Uterus (tissue), 4 donors: Measurements from ENCODE around the gene STT3A. TPM values are rescaled to one million over a fixed set of nuclear protein-coding genes. Genes with fewer than 3 reads are reported as not detected.

Source experiments
- DNase-seq, 2 donors: peaks; one replicate each; pipeline ENCODE4 v3.0.0-alpha.2; 2019 to 2020
- H3K27ac ChIP-seq, 2 donors: fragments of 200-600 bp; sonication (generic); 1 replicate in 1 of 2; 2 replicates in 1 of 2; pipeline ENCODE4 v1.5.1; 2016 to 2018
- H3K27me3 ChIP-seq, 2 donors: fragments of 200-600 bp; sonication (generic); one replicate each; pipeline ENCODE4 v1.5.1; 2018 to 2019; ENCODE audit warnings: control low read depth in 1 of 2
- H3K36me3 ChIP-seq, 2 donors: fragments of 200-600 bp; sonication (generic); one replicate each; pipeline ENCODE4 v1.5.1; 2019; ENCODE audit warnings: control low read depth in 1 of 2
- H3K4me1 ChIP-seq, 2 donors: fragments of 200-600 bp; sonication (generic); one replicate each; pipeline ENCODE4 v1.5.1; 2018 to 2019; ENCODE audit warnings: control low read depth in 1 of 2
- H3K4me3 ChIP-seq, 2 donors: fragments of 200-600 bp; sonication (generic); 1 replicate in 1 of 2; 2 replicates in 1 of 2; pipeline ENCODE4 v1.5.1; 2018 to 2019; ENCODE audit warnings: mild to moderate bottlenecking in 1 of 2
- H3K9me3 ChIP-seq, 2 donors: fragments of 200-600 bp; sonication (generic); one replicate each; pipeline ENCODE4 v1.5.1; 2019; ENCODE audit warnings: control low read depth in 1 of 2
- CTCF ChIP-seq, 4 experiments: fragments of 200-600 bp in 2 of 4; fragments of 450-650 bp in 2 of 4; sonication (generic) in 2 of 4; IDR thresholded peaks; one replicate each; pipeline ENCODE4 v1.5.1; 2016 to 2019; ENCODE audit warnings: antibody characterized with exemption in 4 of 4, mild to moderate bottlenecking in 2 of 4, moderate library complexity in 1 of 4
- POLR2A ChIP-seq, 2 donors: fragments of 450-650 bp; IDR thresholded peaks; one replicate each; pipeline ENCODE4 v1.6.1; 2016; ENCODE audit warnings: antibody characterized with exemption in 2 of 2, mild to moderate bottlenecking in 1 of 2, moderate library complexity in 1 of 2
- intact Hi-C: fragments of 100-400 bp; cut with DNase I; formaldehyde crosslinking; loops from one replicate; pipeline ENCODE4 v1.15.1; 2023; ENCODE audit warnings: low total_unique reads
- total RNA-seq, 4 donors: library from RNA; depleted of rRNA in 3 of 4; stranded (reverse); fragments of >200 nt in 3 of 4; gene quantifications; one replicate each; pipeline versions ENCODE4 v1.1.0 to v1.2.4, GENCODE V29; 2014 to 2023
- donor health status: DM: yes; HTN: yes; CAD: no.

STT3A gene
- total RNA-seq, 4 donors from 2014 or later = 66.6 to 183 (median 105) TPM

- no peaks in the 10 kb centered on the region for H3K36me3 ChIP-seq
- no peaks in the 10 kb centered on the region for H3K4me1 ChIP-seq
- H3K27me3 ChIP-seq = no peaks in the 10 kb centered on the region
- H3K9me3 ChIP-seq = no peaks in the 10 kb centered on the region
- no peak for DNase-seq
- no peak overlapping the region for H3K4me3 ChIP-seq
- TF ChIP-seq POLR2A (IDR thresholded peaks at IDR 0.05) = no peak
- no peak for TF ChIP-seq CTCF (IDR thresholded peaks at IDR 0.05)
- H3K27ac ChIP-seq = no peak overlapping the region
- intact Hi-C loops = no loop called here
Measured at GRCh38 chr11:125587480-125587879, 5.2 kb upstream of the STT3A start.

- Histone ChIP-seq H3K9me3 (no peaks in the 10 kb centered on the region), H3K36me3 (no peaks in the 10 kb centered on the region), H3K4me1 (no peaks in the 10 kb centered on the region), H3K4me3 (no peak overlapping the region), H3K27ac (no peak overlapping the region), H3K27me3 (no peaks in the 10 kb centered on the region)
- no peak for TF ChIP-seq POLR2A (IDR thresholded peaks at IDR 0.05)
- no peak for TF ChIP-seq CTCF (IDR thresholded peaks at IDR 0.05)
- intact Hi-C loops = no loop called here
- no peak for DNase-seq
Measured at GRCh38 chr11:125588505-125588904, 4.1 kb upstream of the STT3A start.

- peak; percentile 23 to 43 for DNase-seq
- TF ChIP-seq CTCF (IDR thresholded peaks at IDR 0.05) (no peak), POLR2A (IDR thresholded peaks at IDR 0.05) (no peak)
- Histone ChIP-seq H3K9me3 (no peaks in the 10 kb centered on the region), H3K27ac (peak overlapping the region; percentile 97 to 98), H3K4me3 (peak overlapping the region; percentile 61 to 69), H3K36me3 (no peaks in the 10 kb centered on the region), H3K27me3 (no peaks in the 10 kb centered on the region), H3K4me1 (no peaks in the 10 kb centered on the region)
- intact Hi-C loops = no loop called here
Measured at GRCh38 chr11:125591649-125592304, 875 bp upstream of the STT3A start.

DNA sequence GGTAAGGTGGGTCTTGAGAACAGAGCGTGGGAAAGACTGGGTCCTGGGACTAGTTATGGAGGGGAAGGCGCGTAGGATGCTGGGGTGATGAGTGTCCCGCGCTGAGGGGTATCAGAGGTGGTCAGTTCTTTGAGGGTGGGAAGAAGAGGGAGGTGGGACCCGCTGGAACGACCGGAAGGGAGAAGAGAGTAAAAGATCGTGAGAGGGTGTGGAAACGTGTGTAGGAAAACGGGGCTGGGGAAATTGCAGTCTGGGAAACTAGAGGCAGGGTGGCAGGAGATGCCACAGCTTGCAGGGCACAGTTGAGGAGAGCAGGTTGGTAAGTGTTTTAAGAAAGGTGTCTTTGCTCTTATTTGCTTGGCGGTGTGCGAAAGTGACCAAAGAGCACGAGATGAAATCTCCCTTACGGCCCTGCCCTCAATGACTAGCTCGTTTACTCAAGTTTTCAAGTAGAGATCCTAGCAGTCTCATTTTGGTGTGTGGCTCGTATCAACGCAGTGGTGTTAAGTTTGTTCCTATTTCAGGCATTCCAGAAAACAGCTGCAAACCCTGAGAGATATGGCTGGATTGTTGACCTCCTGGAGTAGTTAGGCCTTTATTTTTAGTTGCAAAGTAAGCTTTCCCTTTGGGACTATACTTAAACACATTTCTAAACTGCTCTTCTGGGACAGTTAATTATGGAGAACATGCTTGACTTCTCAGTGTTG is 615 bp downstream of the STT3A start:
- peak overlapping the region; percentile 98 to 99 for H3K4me3 ChIP-seq
- DNase-seq = no peak
- no peaks in the 10 kb centered on the region for H3K36me3 ChIP-seq
- H3K27me3 ChIP-seq = no peaks in the 10 kb centered on the region
- intact Hi-C loops = no loop called here
- TF ChIP-seq POLR2A (IDR thresholded peaks at IDR 0.05) (no peak), CTCF (IDR thresholded peaks at IDR 0.05) (no peak)
- peak overlapping the region; percentile 79 to 90 for H3K27ac ChIP-seq
- no peaks in the 10 kb centered on the region for H3K4me1 ChIP-seq
- H3K9me3 ChIP-seq = no peaks in the 10 kb centered on the region

DNA sequence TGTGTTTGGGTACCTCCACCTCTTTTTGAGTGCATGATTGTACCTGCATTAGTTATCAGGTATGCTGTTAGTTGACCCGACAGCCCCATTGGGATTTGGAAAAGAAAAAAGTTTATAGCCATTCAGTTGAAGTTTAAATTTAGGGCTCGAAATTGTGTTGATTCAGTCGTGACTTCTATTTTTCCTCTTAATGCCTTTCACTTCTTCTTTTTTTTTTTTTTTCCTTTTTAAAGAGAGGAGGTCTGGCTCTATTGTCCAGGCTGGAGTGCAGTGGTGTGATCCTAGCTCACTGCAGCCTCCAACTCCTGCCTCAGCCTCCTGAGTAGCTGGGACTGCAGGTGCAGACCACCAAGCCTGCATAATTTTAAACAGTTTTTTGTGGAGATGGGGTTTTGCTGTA is 2.3 kb downstream of the STT3A start:
- no peak for DNase-seq
- H3K9me3 ChIP-seq = no peaks in the 10 kb centered on the region
- intact Hi-C loops = no loop called here
- TF ChIP-seq POLR2A (IDR thresholded peaks at IDR 0.05) = no peak
- TF ChIP-seq CTCF (IDR thresholded peaks at IDR 0.05) = no peak
- no peak overlapping the region for H3K27ac ChIP-seq
- H3K36me3 ChIP-seq = no peaks in the 10 kb centered on the region
- H3K4me1 ChIP-seq = no peaks in the 10 kb centered on the region
- H3K27me3 ChIP-seq = no peaks in the 10 kb centered on the region
- no peak overlapping the region for H3K4me3 ChIP-seq
